ENCODE results near the gene DENND1A.

The DENND1A gene

DNA sequence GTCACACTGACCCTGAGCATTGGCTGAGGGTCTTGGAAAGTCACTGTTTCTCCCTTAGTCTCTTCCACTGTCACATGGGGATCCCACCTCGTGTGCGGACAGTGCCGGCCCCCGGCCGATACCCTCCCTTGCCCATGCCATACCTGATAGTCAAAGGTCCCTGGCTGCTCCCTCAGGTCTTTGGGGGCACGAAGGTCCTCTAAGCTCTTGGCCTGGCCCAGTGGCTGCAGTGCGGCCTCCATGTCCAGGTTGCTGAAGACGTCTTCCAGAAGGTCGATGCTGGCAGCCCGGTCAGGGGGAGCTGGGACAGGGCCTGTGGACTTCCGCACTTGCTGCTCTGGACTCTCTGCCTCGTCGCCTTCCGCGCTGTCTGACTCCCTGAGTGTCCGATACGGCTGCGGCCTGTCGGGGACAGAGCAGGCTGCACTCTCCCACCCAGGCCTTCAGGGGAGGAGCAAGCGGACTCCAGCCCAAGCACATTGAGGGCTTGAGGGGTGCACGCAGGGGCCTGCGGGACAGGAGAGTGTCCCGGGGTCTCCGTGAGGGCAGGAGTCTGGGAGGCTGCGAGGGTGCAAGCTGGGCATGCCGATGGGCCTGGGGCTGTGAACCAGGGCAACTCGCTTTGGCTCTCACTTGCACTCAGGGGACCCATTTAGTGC is 546.3 kb downstream of the DENND1A start:
- in situ Hi-C loops (cut with HindIII; ENCODE audit: low sequenced_read_pairs), result no loop called here

DNA sequence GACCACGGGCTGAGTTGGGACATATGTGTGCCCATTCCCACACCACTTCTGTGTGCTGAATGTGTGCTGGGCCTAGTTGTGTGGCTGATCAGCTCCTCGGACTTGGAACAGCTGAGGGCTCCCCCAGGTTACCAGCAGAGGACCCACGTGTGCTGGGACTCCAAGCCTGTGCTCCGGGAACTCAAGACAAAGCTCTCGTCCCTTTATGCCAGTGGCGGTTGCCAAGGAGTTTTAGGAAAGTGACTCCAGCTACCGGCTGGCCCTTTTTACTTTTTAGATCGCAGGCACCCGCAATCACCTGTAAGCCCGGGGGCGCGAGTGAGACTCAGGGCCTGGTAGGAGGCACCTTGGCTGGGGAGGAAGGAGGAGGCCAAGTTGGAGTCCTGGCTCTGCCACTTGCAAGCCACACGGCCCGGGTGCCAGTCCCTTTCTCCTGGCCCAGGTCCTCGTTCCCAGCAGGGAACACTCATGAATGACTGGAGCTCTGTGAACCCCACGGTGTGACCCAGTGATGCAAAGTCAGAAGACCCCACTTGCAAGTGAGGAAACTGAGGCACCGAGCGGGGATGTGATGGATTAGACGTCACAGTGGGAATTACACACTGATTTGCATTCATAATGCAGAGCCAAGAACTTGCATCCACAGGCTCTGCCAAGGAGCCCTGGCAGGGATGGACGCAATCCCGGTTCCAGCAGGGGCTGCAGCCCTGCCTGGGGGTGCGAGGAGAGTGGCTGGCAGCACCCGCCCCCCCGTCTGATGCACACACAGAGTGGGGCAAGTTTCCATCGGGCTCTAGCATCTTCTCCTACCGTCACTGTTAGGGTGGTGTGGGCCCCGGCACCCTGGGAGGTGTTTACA is 547.0 kb downstream of the DENND1A start:
- in situ Hi-C loops (cut with HindIII; ENCODE audit: low sequenced_read_pairs), result no loop called here

DNA sequence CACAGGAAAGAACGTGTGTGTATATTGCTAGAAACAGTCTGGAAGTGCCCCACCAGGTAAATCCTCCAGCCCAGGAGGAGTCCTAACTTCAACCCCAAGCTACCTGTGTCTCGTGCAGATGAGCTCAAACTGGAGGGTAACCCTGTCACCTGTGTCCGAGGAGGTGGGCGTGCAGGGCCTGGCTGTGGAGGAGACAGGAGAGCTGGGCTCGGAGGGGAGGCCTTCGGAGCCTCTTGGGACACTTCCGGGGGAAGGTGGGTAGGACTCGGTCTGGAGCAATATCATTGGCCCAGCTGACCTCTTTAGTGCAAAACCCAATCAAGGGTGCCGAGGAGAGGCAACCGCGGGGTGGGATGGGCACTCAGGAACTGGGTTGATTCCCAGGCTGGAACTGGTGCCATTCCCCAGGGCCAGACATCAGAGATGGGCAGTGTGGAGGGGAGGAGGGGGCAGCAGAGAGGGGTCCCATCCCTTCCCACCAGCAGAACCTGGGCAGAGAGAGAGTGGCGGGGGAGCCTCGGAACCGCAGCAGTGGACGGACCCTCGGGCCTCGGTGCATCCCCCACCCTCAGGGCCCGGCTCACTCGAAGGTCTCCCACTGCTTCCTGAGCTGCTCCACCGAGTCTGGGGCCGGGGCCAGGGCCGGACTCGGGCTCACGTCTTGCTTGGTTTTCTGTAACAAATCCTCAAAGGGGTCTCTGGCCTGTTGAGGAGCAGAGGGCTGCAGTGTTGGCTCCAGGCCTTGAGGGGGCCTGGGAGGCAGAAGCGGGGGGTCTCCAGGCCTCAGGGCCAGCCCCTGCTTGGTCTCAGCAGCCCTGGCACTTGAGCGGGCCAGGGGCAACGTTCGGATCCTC is 548.8 kb downstream of the DENND1A start:
- in situ Hi-C loops (cut with HindIII; ENCODE audit: low sequenced_read_pairs), result no loop called here

DNA sequence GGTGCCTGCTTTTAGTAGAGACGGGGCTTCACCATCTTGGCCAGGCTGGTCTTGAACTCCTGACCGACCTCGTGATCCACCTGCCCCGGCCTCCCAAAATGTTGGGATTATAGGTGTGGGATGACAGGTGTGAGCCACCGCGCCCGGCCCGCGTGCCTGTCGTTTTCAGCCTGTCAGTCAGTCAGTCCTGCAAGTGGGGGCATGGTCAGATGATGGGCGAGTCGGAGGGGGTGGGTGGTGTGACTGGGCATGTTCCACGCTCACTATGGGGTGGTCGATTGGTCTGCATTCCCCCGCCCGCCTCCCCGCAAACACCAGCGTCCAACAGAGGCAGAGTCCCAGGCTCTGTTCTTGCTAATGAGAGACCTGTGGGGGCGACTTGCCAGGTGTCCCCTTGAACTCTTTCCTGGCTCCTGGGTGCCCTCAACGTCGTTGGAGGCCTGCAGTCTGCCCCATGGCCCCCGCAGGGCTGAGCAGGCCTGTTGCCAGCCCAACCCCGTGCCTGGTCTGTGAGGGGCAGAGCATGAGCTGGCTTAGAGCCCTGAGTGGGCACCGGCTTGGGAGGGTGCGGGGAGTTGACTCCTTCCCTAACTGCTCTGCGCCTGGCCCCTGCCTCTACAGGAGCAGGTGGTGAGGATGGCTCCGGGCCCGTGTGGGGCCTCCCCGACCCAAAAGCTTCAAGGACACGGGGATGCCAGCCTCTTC is 550.8 kb downstream of the DENND1A start:
- in situ Hi-C loops (cut with HindIII; ENCODE audit: low sequenced_read_pairs), result no loop called here

DNA sequence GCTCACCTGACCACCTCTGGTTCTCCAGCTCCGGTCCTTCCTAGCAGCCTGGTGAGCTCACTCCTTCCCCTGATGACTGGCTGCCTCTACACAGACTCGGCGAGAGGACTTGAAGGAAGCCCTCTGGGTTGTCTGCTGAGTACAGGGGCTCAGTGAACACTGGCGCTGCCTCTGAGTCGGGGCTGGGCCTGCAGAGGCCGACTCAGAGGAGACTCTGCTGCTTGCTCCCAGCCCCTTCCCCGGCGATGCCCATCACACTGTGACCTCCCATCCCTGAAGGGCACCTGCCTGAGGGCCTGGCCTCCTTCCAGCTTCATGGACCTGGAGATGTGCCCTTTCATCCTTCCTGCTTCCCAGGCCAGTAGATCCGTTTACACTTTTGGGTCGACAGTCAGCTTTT is 551.9 kb downstream of the DENND1A start:
- in situ Hi-C loops (cut with HindIII; ENCODE audit: low sequenced_read_pairs), result no loop called here

DNA sequence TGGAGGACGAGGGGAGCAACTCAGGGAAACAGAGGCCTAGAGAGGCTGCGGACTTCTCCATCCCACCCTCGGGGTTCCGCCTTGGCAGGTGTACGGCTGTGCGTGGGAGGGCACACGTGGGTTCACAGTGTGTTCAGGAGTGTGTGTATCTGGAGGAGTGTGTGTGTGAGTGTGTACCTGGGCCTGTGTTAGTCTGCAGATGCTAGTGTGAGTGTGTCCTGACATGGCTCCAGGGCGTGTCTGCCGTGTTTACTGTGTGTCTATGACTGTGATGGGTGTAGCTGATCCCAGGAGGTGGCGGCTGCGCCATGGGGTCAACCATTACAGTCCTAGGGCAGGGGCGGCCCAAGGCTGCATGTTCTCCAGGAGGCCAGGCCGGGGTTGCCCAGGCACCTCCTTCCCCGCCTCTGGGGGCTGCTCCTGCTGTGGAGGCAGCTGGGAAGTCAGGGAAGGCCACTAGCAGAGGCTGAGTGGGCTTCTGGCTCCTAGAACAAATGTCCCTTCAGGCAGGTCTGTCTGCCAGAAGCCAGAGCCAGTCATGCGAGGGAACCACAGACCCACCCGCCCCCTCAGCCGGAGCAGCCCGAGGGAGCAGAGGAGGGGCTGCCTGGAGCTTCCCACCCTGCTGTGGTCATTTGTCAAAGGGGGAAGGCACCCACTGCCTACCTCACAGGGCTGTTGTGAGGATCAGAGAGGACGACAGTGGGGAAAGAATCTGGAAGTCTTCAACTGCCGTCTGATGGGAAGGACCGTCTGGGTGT is 552.5 kb downstream of the DENND1A start:
- in situ Hi-C loops (cut with HindIII; ENCODE audit: low sequenced_read_pairs), result no loop called here

DNA sequence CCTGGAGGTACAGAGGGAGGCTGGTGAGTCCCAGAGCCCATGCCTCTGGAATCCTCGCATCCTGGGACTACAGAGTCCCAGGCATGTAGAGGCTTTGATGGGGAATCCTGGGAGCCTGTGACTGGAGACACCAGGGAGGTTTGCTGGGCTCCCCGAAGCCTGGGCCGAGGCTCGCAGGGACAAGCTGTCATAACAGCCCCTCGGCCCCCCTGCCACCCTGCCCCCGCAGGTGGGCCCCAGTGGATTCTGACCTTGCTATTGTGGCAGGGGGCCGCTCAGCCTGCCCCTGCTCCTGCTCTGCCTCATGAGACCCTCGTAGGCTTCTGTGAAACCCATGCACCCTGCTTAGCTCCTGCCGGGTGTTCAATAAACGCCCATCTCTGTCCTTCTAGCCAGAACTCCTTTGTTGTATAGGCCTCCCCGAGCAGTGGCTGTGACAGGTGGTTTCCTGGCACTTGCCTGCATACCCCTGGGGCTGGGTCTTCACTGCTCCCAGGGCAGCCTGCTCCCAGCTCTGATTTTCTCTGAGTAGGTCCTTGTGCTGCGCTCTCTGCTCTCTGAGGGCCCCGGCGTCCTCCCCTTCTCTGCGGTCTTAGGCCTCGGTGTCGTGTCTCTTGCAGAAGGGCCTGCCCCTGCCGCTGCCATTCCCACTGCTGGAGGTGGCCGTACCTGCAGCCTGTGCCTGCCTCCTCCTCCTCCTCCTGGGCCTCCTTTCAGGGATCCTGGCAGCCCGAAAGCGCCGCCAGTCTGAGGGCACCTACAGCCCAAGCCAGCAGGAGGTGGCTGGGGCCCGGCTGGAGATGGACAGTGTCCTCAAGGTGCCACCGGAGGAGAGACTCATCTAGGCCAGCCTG is 553.5 kb downstream of the DENND1A start:
- in situ Hi-C loops (cut with HindIII; ENCODE audit: low sequenced_read_pairs), result no loop called here

DNA sequence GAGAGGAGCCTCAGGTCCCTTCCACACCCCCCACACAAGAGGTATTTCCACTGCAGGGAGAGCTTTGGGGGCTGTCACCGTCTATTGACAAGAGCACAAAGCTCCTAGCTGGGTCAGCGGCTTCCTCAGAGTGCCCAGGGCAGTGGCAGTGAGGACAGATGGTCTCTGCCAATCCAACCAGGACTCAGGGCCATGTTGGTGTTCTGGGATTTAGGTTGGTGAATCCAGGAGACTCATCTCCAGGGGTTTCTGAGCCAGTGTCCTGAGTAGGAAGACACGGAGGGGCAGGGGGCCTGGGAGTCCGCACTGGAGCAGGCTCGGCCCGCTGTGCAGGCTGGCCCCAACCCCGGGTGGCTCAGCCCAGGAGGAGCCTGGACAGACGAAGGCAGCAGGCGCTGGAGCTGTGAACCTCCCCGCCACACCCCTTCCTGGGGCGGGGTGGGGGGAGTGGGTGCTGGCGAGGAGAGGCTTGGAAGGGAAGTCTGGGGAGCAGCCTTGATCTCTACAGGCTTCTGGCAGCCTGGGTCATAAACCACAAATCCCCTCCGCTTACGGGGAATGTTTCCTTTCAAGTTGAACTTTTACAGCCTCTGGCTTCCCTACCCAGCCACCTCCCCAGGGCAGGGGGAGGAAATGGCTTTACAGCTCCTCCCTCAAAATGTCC is 554.3 kb downstream of the DENND1A start:
- in situ Hi-C loops (cut with HindIII; ENCODE audit: low sequenced_read_pairs), result no loop called here

DNA sequence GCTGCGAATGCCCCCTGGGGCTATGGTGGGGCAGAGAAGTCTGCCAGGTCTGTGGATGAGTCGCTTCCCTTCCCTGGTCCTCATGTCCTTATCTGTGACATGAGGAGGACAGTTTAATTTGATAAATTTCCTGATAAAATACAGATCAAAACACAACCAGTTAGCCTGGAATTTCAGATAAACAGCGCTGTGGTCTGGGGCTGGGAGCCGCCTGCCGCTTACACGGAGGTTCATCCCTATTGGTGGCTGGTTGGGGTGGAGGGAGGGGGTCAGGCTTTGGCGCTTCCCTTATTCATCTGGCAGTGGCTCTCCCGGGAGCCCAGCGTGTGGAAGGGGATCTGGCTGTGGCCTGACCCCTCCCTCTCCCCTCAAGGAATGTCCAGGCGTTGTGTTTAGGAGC is 556.0 kb downstream of the DENND1A start:
- in situ Hi-C loops (cut with HindIII; ENCODE audit: low sequenced_read_pairs), result no loop called here

DNA sequence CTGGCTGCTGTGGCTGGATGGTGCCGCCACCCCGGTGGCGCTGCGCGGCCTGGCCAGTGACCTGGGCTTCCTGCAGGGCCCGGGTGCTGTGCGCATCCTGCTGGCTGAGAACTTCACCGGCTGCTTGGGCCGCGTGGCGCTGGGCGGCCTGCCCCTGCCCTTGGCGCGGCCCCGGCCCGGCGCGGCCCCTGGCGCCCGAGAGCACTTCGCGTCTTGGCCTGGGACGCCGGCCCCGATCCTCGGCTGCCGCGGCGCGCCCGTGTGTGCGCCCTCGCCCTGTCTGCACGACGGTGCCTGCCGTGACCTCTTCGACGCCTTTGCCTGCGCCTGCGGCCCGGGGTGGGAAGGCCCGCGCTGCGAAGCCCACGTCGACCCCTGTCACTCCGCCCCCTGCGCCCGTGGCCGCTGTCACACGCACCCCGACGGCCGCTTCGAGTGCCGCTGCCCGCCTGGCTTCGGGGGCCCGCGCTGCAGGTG is 556.4 kb downstream of the DENND1A start:
- in situ Hi-C loops (cut with HindIII; ENCODE audit: low sequenced_read_pairs), result no loop called here

DNA sequence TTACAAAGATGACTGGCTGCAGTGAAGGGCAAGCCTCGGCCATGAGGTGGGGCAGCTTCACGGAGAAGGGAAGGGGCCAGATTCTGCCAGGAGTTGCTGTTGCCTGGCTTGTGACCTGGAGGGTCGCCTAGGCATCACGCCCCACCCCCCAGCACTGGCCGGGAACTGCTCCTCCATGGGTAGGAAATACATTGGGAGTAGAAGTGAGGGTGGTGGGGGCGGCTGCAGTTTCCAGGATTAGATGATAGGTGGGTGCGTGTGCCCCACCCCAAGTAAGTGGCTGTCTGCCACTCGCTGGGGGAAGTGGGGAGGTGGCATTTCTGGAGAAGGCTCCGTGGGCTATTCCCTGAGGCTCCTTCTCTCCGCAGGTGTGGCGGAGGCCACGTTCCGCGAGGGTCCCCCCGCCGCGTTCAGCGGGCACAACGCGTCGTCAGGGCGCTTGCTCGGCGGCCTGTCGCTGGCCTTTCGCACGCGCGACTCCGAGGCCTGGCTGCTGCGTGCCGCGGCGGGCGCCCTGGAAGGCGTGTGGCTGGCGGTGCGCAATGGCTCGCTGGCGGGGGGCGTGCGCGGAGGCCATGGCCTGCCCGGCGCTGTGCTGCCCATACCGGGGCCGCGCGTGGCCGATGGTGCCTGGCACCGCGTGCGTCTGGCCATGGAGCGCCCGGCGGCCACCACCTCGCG is 557.0 kb downstream of the DENND1A start:
- in situ Hi-C loops (cut with HindIII; ENCODE audit: low sequenced_read_pairs), result no loop called here

DNA sequence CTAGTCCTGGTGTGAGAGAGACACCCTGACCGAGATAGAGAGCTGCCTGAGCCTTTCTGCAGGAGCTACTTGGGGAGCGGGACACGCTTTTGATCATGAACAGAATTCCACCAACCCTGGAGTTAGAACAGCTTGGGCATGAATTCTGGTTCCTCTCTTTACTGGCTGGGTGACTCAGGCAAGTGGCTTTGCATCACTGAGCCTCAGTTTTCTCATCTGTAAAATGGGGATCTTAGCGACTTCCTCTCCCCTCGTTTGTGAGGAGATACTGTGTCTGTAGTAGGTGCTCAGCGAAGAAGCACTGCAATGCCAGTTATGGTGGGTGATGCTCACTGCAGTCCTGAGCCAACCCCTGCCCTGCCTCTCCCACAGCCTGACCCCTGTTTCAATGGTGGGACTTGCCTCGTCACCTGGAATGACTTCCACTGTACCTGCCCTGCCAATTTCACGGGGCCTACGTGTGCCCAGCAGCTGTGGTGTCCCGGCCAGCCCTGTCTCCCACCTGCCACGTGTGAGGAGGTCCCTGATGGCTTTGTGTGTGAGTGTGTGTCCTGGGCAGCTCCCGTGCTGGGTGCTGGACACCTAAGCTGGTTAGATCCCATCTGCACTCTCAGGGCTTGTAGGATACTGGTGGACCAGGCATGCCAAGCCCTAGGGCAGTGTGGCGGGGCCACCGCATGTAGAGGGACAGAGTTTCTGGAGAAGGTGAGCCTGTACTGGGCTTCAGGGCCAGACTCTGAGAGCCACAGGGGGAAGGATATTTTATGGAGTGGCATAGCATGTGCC is 557.9 kb downstream of the DENND1A start:
- in situ Hi-C loops (cut with HindIII; ENCODE audit: low sequenced_read_pairs), result no loop called here

DNA sequence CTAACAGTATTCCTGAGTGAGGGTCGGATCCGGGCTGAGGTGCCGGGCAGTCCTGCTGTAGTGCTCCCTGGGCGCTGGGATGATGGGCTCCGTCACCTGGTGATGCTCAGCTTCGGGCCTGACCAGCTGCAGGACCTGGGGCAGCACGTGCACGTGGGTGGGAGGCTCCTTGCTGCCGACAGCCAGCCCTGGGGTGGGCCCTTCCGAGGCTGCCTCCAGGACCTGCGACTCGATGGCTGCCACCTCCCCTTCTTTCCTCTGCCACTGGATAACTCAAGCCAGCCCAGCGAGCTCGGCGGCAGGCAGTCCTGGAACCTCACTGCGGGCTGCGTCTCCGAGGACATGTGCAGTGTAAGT is 558.7 kb downstream of the DENND1A start:
- in situ Hi-C loops (cut with HindIII; ENCODE audit: low sequenced_read_pairs), result no loop called here

DNA sequence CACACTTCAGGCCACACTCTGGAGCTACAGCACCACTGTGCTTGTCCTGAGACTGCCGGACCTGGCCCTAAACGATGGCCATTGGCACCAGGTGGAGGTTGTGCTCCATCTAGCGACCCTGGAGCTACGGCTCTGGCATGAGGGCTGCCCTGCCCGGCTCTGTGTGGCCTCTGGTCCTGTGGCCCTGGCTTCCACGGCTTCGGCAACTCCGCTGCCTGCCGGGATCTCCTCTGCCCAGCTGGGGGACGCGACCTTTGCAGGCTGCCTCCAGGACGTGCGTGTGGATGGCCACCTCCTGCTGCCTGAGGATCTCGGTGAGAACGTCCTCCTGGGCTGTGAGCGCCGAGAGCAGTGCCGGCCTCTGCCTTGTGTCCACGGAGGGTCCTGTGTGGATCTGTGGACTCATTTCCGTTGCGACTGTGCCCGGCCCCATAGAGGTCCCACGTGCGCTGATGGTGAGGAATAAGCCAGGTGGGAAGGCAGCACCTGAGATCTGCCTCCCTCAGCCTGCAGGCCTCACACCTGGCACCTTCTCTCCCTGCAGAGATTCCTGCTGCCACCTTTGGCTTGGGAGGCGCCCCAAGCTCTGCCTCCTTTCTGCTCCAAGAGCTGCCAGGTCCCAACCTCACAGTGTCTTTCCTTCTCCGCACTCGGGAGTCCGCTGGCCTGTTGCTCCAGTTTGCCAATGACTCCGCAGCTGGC is 559.2 kb downstream of the DENND1A start:
- in situ Hi-C loops (cut with HindIII; ENCODE audit: low sequenced_read_pairs), result no loop called here

DNA sequence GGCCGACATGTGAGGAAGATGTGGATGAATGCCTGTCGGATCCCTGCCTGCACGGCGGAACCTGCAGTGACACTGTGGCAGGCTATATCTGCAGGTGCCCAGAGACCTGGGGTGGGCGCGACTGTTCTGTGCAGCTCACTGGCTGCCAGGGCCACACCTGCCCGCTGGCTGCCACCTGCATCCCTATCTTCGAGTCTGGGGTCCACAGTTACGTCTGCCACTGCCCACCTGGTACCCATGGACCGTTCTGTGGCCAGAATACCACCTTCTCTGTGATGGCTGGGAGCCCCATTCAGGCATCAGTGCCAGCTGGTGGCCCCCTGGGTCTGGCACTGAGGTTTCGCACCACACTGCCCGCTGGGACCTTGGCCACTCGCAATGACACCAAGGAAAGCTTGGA is 559.8 kb downstream of the DENND1A start:
- in situ Hi-C loops (cut with HindIII; ENCODE audit: low sequenced_read_pairs), result no loop called here

DNA sequence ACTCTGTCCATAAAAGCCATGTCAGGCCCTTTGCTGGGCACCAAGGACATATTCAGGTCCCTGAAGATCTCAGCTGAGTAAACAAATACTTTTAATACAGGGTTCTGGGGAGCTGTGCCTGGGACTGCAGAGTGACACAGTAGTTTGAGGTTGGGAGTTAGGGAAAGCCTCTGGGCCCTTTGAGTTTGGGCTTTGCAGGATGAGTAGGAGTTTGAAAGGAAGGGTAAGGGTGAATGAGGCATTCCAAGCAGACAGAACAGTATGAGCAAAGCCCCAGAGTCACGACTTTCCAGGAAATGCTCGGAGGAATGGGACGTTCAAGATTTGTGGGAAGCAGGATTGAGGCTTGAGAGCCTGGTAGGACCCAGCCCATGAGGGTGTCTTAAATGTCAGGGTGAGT is 560.6 kb downstream of the DENND1A start:
- in situ Hi-C loops (cut with HindIII; ENCODE audit: low sequenced_read_pairs), result no loop called here

Measured in endothelial cell of hepatic sinusoid (primary cell).